ENCODE measurements around the gene KRTAP5-10.
"Not testable (repeated sequence)": the region's sequence is repeated elsewhere in the genome, so short reads cannot be mapped to it uniquely, and the experiment has no call there.

GRCh38 chr11:71608272-71608671, 42.9 kb downstream of the KRTAP5-10 start:
- TF ChIP-seq BCL11A (tag by site-specific recombination; IDR thresholded peaks at IDR 0.05; ENCODE audit: low read depth); REST (tag by site-specific recombination; IDR thresholded peaks at IDR 0.05); ATF2 (tag by site-specific recombination; IDR thresholded peaks at IDR 0.05; ENCODE audit: low read depth); ZNF664 (tag by site-specific recombination; IDR thresholded peaks at IDR 0.05); ZNF658 (tag by site-specific recombination; IDR thresholded peaks at IDR 0.05); GLI2 (tag by site-specific recombination; IDR thresholded peaks at IDR 0.05; ENCODE audit: borderline replicate concordance, low read depth); PBX3 (CRISPR knock-in tag; IDR thresholded peaks at IDR 0.05); ZNF544 (tag by site-specific recombination; IDR thresholded peaks at IDR 0.05); ZBTB7A (tag by site-specific recombination; IDR thresholded peaks at IDR 0.05; ENCODE audit: low read depth); ZNF169 (tag by site-specific recombination; IDR thresholded peaks at IDR 0.05): not testable (repeated sequence)
- TF ChIP-seq, protein P1, sequence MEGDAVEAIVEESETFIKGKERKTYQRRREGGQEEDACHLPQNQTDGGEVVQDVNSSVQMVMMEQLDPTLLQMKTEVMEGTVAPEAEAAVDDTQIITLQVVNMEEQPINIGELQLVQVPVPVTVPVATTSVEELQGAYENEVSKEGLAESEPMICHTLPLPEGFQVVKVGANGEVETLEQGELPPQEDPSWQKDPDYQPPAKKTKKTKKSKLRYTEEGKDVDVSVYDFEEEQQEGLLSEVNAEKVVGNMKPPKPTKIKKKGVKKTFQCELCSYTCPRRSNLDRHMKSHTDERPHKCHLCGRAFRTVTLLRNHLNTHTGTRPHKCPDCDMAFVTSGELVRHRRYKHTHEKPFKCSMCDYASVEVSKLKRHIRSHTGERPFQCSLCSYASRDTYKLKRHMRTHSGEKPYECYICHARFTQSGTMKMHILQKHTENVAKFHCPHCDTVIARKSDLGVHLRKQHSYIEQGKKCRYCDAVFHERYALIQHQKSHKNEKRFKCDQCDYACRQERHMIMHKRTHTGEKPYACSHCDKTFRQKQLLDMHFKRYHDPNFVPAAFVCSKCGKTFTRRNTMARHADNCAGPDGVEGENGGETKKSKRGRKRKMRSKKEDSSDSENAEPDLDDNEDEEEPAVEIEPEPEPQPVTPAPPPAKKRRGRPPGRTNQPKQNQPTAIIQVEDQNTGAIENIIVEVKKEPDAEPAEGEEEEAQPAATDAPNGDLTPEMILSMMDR (tag by site-specific recombination; IDR thresholded peaks at IDR 0.05) = not testable (repeated sequence)
- TF ChIP-seq, protein P2, sequence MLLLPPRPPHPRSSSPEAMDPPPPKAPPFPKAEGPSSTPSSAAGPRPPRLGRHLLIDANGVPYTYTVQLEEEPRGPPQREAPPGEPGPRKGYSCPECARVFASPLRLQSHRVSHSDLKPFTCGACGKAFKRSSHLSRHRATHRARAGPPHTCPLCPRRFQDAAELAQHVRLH (tag by site-specific recombination; IDR thresholded peaks at IDR 0.05) = not testable (repeated sequence)
- TF ChIP-seq, protein P3, sequence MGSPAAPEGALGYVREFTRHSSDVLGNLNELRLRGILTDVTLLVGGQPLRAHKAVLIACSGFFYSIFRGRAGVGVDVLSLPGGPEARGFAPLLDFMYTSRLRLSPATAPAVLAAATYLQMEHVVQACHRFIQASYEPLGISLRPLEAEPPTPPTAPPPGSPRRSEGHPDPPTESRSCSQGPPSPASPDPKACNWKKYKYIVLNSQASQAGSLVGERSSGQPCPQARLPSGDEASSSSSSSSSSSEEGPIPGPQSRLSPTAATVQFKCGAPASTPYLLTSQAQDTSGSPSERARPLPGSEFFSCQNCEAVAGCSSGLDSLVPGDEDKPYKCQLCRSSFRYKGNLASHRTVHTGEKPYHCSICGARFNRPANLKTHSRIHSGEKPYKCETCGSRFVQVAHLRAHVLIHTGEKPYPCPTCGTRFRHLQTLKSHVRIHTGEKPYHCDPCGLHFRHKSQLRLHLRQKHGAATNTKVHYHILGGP (tag by site-specific recombination; IDR thresholded peaks at IDR 0.05) = not testable (repeated sequence)
